Liver (tissue), 3 donors: ENCODE results near the gene CRYGS.
"Not testable (repeated sequence)": the region's sequence is repeated elsewhere in the genome, so short reads cannot be mapped to it uniquely, and the experiment has no call there.

Experiments used
- NR2F2 ChIP-seq: IDR thresholded peaks from 2 replicates; pipeline ENCODE4 v1.6.1; 2016; ENCODE audit warnings: antibody characterized with exemption
- RAD21 ChIP-seq, 2 donors: IDR thresholded peaks; 2 replicates each; pipeline ENCODE4 v1.6.1; 2016; ENCODE audit warnings: antibody characterized with exemption in 2 of 2, mild to moderate bottlenecking in 2 of 2
- YY1 ChIP-seq: IDR thresholded peaks from 2 replicates; pipeline ENCODE4 v1.6.1; 2016; ENCODE audit warnings: antibody characterized with exemption, mild to moderate bottlenecking
- TF ChIP-seq, protein P1 (sequence below): fragments of 150-350 bp; IDR thresholded peaks from 2 replicates; pipeline ENCODE4 v1.5.1; 2017; ENCODE audit warnings: improper control_type of control experiment, low read depth, low read length; ENCODE audit not compliant: missing input control
- TF ChIP-seq, protein P2 (sequence below): IDR thresholded peaks from 2 replicates; pipeline ENCODE4 v1.6.1; 2016; ENCODE audit warnings: antibody characterized with exemption, mild to moderate bottlenecking
- donor health status: healthy.
- donor health status: healthy.

DNA sequence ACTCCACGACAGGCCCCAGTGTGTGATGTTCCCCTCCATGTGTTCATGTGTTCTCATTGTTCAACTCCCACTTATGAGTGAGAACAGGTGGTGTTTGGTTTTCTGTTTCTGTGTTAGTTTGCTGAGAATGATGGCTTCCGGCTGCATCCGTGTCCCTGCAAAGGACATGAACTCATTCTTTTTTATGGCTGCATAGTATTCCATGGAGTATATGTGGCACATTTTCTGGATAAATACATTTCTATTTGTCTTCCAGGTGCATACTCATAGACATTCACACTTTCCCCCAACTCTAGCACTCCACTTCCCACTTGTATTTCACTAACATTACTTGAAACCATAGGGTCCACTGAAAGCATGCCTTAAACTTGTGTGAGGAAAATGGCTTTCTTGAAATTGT lies 12.5 kb downstream of the CRYGS start:
- TF ChIP-seq, protein P1, sequence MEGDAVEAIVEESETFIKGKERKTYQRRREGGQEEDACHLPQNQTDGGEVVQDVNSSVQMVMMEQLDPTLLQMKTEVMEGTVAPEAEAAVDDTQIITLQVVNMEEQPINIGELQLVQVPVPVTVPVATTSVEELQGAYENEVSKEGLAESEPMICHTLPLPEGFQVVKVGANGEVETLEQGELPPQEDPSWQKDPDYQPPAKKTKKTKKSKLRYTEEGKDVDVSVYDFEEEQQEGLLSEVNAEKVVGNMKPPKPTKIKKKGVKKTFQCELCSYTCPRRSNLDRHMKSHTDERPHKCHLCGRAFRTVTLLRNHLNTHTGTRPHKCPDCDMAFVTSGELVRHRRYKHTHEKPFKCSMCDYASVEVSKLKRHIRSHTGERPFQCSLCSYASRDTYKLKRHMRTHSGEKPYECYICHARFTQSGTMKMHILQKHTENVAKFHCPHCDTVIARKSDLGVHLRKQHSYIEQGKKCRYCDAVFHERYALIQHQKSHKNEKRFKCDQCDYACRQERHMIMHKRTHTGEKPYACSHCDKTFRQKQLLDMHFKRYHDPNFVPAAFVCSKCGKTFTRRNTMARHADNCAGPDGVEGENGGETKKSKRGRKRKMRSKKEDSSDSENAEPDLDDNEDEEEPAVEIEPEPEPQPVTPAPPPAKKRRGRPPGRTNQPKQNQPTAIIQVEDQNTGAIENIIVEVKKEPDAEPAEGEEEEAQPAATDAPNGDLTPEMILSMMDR: not testable (repeated sequence)
- TF ChIP-seq RAD21 (IDR thresholded peaks at IDR 0.05); YY1; NR2F2: not testable (repeated sequence)
- TF ChIP-seq, protein P2, sequence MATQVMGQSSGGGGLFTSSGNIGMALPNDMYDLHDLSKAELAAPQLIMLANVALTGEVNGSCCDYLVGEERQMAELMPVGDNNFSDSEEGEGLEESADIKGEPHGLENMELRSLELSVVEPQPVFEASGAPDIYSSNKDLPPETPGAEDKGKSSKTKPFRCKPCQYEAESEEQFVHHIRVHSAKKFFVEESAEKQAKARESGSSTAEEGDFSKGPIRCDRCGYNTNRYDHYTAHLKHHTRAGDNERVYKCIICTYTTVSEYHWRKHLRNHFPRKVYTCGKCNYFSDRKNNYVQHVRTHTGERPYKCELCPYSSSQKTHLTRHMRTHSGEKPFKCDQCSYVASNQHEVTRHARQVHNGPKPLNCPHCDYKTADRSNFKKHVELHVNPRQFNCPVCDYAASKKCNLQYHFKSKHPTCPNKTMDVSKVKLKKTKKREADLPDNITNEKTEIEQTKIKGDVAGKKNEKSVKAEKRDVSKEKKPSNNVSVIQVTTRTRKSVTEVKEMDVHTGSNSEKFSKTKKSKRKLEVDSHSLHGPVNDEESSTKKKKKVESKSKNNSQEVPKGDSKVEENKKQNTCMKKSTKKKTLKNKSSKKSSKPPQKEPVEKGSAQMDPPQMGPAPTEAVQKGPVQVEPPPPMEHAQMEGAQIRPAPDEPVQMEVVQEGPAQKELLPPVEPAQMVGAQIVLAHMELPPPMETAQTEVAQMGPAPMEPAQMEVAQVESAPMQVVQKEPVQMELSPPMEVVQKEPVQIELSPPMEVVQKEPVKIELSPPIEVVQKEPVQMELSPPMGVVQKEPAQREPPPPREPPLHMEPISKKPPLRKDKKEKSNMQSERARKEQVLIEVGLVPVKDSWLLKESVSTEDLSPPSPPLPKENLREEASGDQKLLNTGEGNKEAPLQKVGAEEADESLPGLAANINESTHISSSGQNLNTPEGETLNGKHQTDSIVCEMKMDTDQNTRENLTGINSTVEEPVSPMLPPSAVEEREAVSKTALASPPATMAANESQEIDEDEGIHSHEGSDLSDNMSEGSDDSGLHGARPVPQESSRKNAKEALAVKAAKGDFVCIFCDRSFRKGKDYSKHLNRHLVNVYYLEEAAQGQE: not testable (repeated sequence)
